OCI-M1 (cell line): ENCODE results near the gene TMTC4.
A peak's percentile ranks its signal among the peaks of the same experiment; 100 is the strongest.
"Not testable (repeated sequence)": the region's sequence is repeated elsewhere in the genome, so short reads cannot be mapped to it uniquely, and the experiment has no call there.

Source experiments
- DNase-seq: peaks from one replicate; lab custom pipeline; 2025; lab: John Stamatoyannopoulos, UW

Gene TMTC4

DNA sequence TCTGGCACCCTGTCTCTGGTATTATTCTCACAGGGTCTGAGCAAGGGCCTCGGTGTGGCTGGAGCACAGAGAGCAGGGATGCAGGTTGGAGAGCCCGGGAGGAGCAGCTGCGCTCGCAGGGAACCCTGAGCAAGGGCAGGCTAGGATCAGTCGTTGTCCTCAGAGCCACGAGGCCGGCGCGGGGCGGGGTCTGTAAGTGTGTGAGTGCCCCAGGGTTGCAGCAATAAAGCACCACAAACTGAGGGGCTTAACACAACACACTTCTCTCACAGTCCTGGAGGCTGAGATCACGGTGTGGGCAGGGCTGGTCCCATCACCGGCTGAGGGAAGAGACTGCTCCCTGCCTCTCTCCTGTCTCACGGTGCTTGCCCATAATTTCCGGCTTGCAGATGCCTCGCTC, 47.5 kb downstream of the TMTC4 start:
- DNase-seq = no peak

DNA sequence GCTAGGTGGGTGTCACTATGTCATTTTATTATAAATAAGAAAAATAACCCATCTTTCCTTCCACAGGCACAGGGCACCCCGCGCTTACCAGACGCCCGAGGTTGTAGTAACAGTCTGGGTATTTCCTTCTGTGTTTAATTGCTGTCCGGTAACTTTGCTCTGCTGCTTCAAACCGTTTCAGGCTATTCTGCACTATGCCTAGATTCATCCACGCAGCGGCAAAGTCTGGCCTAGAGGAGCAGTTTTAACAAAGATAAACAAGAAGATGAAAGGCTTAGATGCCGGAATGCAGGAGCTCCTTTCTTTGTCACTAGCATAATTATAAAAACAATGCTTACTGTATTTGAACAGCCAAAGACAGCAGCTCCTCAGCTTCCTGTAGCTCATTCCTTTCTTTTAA, 49.1 kb downstream of the TMTC4 start:
- no peak for DNase-seq

- DNase-seq = no peak
These were observed 53.8 kb downstream of the TMTC4 start for GRCh38 chr13:100620792-100621191.

DNA sequence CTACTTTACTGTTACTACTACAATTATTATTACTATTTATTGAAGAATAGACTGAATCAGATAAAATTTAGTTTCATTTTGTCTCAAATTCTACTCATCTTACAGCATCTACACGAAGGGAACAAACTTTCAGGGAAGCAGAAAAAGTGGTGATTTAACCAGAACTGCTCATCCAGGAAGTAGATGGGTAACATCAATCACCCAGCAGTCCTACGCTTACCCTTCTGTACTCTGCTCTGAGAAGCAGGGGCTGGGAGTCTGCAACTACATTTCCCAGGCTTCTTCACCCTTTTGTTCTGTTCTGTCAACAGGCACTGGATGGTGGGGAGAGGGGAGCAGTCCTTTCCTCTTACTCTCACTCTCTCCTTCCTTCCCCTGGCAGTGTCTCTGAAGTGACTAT, 54.7 kb downstream of the TMTC4 start:
- DNase-seq = no peak

GRCh38 chr13:100618897-100619296, 55.7 kb downstream of the TMTC4 start:
- not testable (repeated sequence) for DNase-seq

DNA sequence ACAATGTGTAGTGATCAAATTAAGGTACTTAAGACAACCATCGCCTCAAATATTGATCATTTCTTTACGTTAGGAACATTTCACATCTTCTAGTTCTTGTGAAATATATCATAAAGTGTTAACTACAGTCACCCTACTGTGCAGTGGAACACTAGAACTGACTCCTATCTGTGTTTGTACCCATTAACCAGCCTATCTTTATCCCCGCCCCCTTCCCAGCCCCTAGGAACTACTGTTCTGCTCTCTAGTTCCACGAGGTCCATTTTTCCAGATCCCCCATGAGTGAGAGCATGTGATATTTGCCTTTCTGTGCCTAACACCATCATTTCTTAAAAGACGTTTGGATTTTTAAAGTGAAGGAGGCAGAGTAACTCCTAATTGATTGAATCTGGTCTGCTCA, 61.6 kb downstream of the TMTC4 start:
- DNase-seq = no peak

GRCh38 chr13:100611678-100612492, 62.7 kb downstream of the TMTC4 start:
- peak; percentile 79 for DNase-seq

GRCh38 chr13:100610391-100611347, 63.9 kb downstream of the TMTC4 start:
- DNase-seq = peak; percentile 75

GRCh38 chr13:100608906-100609305, 65.7 kb downstream of the TMTC4 start:
- DNase-seq = peak; percentile 51

DNA sequence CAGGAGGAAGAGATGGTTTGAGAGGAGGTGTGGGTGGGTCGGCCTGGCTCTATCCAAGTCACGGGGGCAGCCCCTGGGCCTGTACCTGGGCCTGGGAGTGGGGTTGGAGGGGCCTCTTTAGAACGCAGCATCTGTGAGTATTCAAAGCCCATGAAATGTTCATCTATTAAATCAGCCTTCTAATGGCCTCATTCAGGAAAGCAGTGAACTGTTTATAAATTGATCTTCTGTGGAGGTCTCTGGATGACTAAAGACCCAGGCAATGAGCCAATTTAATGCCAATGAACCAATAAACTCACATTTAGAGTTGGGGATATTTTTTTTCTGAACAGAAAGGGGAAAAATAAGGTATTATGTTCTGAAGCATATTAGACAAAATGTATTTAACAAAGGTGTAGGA, 66.1 kb downstream of the TMTC4 start:
- DNase-seq = no peak

GRCh38 chr13:100604918-100605710, 69.5 kb downstream of the TMTC4 start:
- no peak for DNase-seq

DNA sequence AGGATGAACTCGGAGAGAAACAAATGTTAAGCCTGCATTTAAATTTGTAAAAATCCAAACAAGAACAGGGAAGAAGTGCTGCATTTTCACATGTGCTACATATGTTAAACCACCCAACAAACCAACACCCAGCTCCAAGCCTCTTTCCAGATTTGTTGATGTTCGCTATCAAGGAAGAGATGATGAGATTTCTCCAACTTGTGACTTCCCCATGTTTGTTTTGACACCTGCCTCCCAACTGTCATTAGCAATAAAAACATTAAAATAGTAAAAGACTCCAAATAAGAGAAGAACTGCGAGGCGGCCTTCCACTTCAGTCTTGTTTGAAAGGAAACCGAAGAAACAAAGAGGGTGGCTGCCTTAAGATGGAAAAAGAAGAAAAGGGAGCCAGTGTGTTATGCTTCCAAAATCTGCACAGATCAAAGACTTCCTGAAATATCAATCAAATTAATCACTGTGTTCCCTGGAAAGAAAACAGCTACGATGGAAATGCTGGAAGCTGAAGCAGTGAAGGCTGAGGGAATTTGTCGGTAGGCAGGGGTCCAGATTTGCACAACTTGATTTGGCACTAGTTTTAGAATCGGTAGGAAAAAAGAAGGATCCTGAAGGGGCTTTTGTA, 72.0 kb downstream of the TMTC4 start:
- DNase-seq = no peak

- DNase-seq = no peak
These were observed 72.9 kb downstream of the TMTC4 start for GRCh38 chr13:100601716-100602115.

GRCh38 chr13:100600915-100601314, 73.7 kb downstream of the TMTC4 start:
- DNase-seq = peak; percentile 40

DNA sequence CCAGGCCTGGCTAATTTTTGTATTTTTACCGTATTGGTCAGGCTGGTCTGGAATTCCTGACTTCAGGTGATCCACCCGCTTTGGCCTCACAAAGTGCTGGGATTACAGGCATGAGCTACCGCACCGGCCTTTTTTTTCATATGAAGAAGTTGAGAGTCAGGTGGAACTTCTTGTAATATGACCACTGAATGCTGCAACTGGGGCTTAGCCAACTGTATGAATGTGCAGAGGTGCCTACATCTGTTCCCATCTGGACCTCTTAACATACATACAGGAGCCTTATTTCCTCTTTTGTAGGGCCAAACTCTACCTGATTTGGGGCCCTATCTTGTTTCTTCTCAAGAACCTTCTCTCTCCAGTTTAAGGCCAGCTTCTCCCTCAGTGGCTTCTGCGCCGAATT, 74.1 kb downstream of the TMTC4 start:
- no peak for DNase-seq

DNA sequence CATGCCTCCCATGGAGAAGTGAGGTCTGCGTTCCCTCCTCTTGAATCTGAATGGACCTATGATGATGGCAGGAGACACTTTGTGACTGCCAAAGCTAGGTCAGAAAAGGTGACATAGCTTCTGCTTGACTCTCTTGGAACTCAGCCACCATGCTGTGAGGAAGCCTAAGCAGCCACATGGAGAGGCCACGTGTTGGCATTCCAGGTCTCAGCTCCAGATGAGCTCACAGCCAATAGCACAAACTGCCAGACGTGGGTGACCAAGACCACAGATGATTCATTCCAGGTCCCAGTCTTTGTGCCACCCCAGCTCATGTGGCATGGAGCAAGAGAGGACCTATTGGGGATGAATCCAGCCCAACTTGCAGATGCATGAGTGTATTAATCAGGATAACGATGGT, 77.3 kb downstream of the TMTC4 start:
- DNase-seq = no peak

- DNase-seq = no peak
These were observed 78.1 kb downstream of the TMTC4 start for GRCh38 chr13:100596516-100596915.

DNA sequence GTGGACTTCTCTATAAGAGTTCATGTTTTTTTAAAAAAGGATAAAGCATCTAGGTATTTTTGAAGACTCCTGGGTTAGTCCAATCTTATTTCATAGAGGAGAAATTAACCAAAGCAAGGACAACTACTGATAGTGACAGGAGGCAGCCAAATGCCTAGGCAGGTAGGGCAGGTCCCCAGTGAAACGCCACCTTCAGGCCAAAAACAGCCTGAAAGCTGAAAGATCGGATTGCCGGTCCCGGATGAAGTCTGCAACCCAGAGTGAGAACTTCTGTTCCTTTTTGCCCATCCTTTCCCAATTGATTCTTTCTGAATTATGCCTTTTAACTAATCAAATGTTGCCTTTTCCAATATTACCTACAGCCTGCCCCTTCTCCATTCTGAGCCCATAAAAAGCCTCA, 79.9 kb downstream of the TMTC4 start:
- DNase-seq = no peak

DNA sequence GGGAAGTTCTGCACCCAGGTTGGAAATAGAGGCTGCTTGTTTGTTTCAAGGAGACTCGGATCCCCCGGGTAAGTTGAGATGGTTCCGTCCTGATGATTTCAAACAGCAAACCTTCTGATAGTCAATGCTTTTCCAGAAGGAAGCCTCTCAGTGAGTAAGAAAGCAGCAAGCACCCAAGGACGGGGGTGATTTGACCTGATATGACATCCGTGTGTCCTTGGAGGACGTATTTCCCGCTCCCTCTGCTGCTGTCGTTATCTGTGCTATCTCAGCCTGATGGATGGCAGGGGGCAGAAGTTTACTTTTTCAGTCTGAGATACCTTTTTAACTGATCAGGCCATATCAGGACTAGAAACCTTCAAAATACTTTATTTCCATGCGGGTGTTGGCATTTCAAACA, 80.3 kb downstream of the TMTC4 start:
- DNase-seq = no peak

- no peak for DNase-seq
These were observed 85.3 kb downstream of the TMTC4 start for GRCh38 chr13:100589178-100589725.
